ENCODE measurements around the gene PHAF1. TPM values are rescaled to one million over a fixed set of nuclear protein-coding genes. Genes with fewer than 3 reads are reported as not detected.

The PHAF1 gene
- total RNA-seq, 1 donor from 2014 or later = 14.9 TPM

DNA sequence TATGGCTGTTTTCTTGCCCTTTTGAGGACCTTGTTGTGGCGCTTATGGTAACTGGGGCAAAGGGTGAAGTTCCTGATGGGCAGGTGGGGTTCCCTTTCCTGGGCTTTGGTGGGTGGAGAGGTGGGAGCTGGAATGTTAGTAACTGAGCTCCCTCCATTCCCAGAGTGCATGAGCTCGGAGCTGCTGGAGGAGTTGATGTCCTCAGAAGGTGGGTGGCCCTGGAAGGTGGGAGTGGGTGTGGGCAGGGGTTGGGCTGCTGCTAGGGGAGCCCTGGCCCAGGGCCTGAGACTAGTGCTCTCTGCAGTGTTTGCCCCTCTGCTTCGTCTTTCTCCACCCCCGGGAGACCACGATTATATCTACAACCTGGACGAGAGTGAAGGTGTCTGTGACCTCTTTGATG lies 88.0 kb downstream of the PHAF1 start:
- H3K4me3 Mint-ChIP-seq (ENCODE audit: unreplicated experiment) = no peak overlapping the region
- TF ChIP-seq, protein P1, sequence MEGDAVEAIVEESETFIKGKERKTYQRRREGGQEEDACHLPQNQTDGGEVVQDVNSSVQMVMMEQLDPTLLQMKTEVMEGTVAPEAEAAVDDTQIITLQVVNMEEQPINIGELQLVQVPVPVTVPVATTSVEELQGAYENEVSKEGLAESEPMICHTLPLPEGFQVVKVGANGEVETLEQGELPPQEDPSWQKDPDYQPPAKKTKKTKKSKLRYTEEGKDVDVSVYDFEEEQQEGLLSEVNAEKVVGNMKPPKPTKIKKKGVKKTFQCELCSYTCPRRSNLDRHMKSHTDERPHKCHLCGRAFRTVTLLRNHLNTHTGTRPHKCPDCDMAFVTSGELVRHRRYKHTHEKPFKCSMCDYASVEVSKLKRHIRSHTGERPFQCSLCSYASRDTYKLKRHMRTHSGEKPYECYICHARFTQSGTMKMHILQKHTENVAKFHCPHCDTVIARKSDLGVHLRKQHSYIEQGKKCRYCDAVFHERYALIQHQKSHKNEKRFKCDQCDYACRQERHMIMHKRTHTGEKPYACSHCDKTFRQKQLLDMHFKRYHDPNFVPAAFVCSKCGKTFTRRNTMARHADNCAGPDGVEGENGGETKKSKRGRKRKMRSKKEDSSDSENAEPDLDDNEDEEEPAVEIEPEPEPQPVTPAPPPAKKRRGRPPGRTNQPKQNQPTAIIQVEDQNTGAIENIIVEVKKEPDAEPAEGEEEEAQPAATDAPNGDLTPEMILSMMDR (IDR thresholded peaks at IDR 0.05) = no peak
- H3K4me1 Mint-ChIP-seq (ENCODE audit: low read depth) = peaks cover 25% of the 10 kb centered on the region
- no peaks in the 10 kb centered on the region for H3K27me3 Mint-ChIP-seq (ENCODE audit: low read depth)
- no peak overlapping the region for H3K27ac Mint-ChIP-seq (ENCODE audit: unreplicated experiment)
- H3K9me3 Mint-ChIP-seq (ENCODE audit: low read depth) = no peaks in the 10 kb centered on the region
- peaks cover 25% of the 10 kb centered on the region for H3K36me3 Mint-ChIP-seq (ENCODE audit: low read depth)
- DNase-seq (ENCODE audit: low spot score) = no peak

Other genes with a start within 250 kb of the PHAF1 start
- 8.5 to 9.2 TPM (median 9.0 TPM) in 3 replicates for gene PDP2, start 229.4 kb upstream of the PHAF1 start, total RNA-seq
- not detected in 3 replicates for gene CDH16, start 191.1 kb upstream of the PHAF1 start, total RNA-seq
- gene RRAD, start 184.4 kb upstream of the PHAF1 start, total RNA-seq = 0.75 to 6.5 TPM (median 4.4 TPM) in 3 replicates
- 55.9 to 64.9 TPM (median 61.3 TPM) in 3 replicates for gene CIAO2B, start 175.5 kb upstream of the PHAF1 start, total RNA-seq
- gene CES2, start 174.4 kb upstream of the PHAF1 start, total RNA-seq = 25.2 to 27.9 TPM (median 26.0 TPM) in 3 replicates
- 0.12 to 0.75 TPM (median 0.13 TPM) in 3 replicates for gene CES3, start 148.7 kb upstream of the PHAF1 start, total RNA-seq
- gene CES4A, start 121.4 kb upstream of the PHAF1 start, total RNA-seq = 1.6 to 6.6 TPM (median 2.6 TPM) in 3 replicates
- gene CBFB, start 80.8 kb upstream of the PHAF1 start, total RNA-seq = 56.6 to 62.7 TPM (median 61.3 TPM) in 3 replicates
- gene B3GNT9, start 41.1 kb downstream of the PHAF1 start, total RNA-seq = 39.9 to 64.4 TPM (median 41.4 TPM) in 3 replicates
- 16.6 to 20.0 TPM (median 19.1 TPM) in 3 replicates for gene TRADD, start 50.0 kb downstream of the PHAF1 start, total RNA-seq
- gene FBXL8, start 50.0 kb downstream of the PHAF1 start, total RNA-seq = 14.6 to 17.5 TPM (median 16.0 TPM) in 3 replicates
- 11.6 to 19.0 TPM (median 15.7 TPM) in 3 replicates for gene HSF4, start 54.8 kb downstream of the PHAF1 start, total RNA-seq
- 21.9 to 34.6 TPM (median 31.2 TPM) in 3 replicates for gene NOL3, start 60.6 kb downstream of the PHAF1 start, total RNA-seq
- gene MATCAP1, start 74.0 kb downstream of the PHAF1 start, total RNA-seq = 28.0 to 45.0 TPM (median 29.9 TPM) in 3 replicates
- gene EXOC3L1, start 80.2 kb downstream of the PHAF1 start, total RNA-seq = not detected in 3 replicates
- 31.9 to 41.0 TPM (median 33.4 TPM) in 3 replicates for gene E2F4, start 82.2 kb downstream of the PHAF1 start, total RNA-seq
- gene ELMO3, start 89.2 kb downstream of the PHAF1 start, total RNA-seq = 1.1 to 1.2 TPM (median 1.1 TPM) in 3 replicates
- 41.7 to 55.7 TPM (median 43.2 TPM) in 3 replicates for gene TMEM208, start 117.2 kb downstream of the PHAF1 start, total RNA-seq
- gene FHOD1, start 137.5 kb downstream of the PHAF1 start, total RNA-seq = 32.9 to 50.1 TPM (median 35.6 TPM) in 3 replicates
- gene SLC9A5, start 139.0 kb downstream of the PHAF1 start, total RNA-seq = 3.0 to 5.6 TPM (median 3.4 TPM) in 3 replicates
- 17.5 to 22.4 TPM (median 18.9 TPM) in 3 replicates for gene PLEKHG4, start 169.6 kb downstream of the PHAF1 start, total RNA-seq
- not detected in 3 replicates for gene KCTD19, start 216.8 kb downstream of the PHAF1 start, total RNA-seq
- 0.20 TPM in 1 of 3 replicates, not detected in the others for gene LRRC36, start 216.9 kb downstream of the PHAF1 start, total RNA-seq

Data from chondrocyte (in vitro differentiated cells).